ENCODE results near the gene PALM3. TPM values are rescaled to one million over a fixed set of nuclear protein-coding genes. Genes with fewer than 3 reads are reported as not detected.

The PALM3 gene
- total RNA-seq, 6 experiments from 2014 or later, result 1.2 to 4.0 (median 2.8) TPM

GRCh38 chr19:14061081-14061749 lies 661 bp downstream of the PALM3 start:
- no peak overlapping the region for H3K27ac Mint-ChIP-seq
- H3K4me3 Mint-ChIP-seq, result no peak overlapping the region

GRCh38 chr19:14059652-14060155 lies 2.2 kb downstream of the PALM3 start:
- DNase-seq, result no peak
- Mint-ChIP-seq H3K36me3 (ENCODE audit: low read depth) (no peaks in the 10 kb centered on the region), H3K27me3 (ENCODE audit: insufficient read depth) (peaks cover 16% of the 10 kb centered on the region), H3K27ac (no peak overlapping the region), H3K4me3 (no peak overlapping the region), H3K4me1 (ENCODE audit: low read depth) (peaks cover 4% of the 10 kb centered on the region; the same call in 1 of the 2 replicates), H3K9me3 (no peaks in the 10 kb centered on the region)
- no peak for TF ChIP-seq CTCF (IDR thresholded peaks at IDR 0.05)

More at GRCh38 chr19:14061081-14061749, 661 bp downstream of the PALM3 start:
- TF ChIP-seq CTCF (IDR thresholded peaks at IDR 0.05), result no peak
- Mint-ChIP-seq H3K36me3 (ENCODE audit: low read depth) (no peaks in the 10 kb centered on the region), H3K9me3 (no peaks in the 10 kb centered on the region), H3K27me3 (ENCODE audit: insufficient read depth) (peaks cover 16% of the 10 kb centered on the region), H3K4me1 (ENCODE audit: low read depth) (peaks cover 4% of the 10 kb centered on the region; the same call in 1 of the 2 replicates)
- no peak for DNase-seq

- no peak for DNase-seq
- Mint-ChIP-seq H3K27ac (no peak overlapping the region), H3K36me3 (ENCODE audit: low read depth) (no peaks in the 10 kb centered on the region), H3K4me3 (no peak overlapping the region), H3K4me1 (ENCODE audit: low read depth) (peaks cover 4% of the 10 kb centered on the region; the same call in 1 of the 2 replicates), H3K9me3 (no peaks in the 10 kb centered on the region), H3K27me3 (ENCODE audit: insufficient read depth) (peaks cover 16% of the 10 kb centered on the region)
- TF ChIP-seq CTCF (IDR thresholded peaks at IDR 0.05), result peak; percentile 86
These were observed 2.8 kb downstream of the PALM3 start for GRCh38 chr19:14059093-14059480.

- peak overlapping the region; percentile 83; the same call in 1 of the 2 replicates for H3K4me3 Mint-ChIP-seq
These were observed 3.4 kb downstream of the PALM3 start for GRCh38 chr19:14058182-14059092.

More at GRCh38 chr19:14058182-14059092, 3.4 kb downstream of the PALM3 start:
- Mint-ChIP-seq H3K36me3 (ENCODE audit: low read depth) (no peaks in the 10 kb centered on the region), H3K27me3 (ENCODE audit: insufficient read depth) (peaks cover 16% of the 10 kb centered on the region), H3K27ac (no peak overlapping the region), H3K9me3 (no peaks in the 10 kb centered on the region), H3K4me1 (ENCODE audit: low read depth) (peaks cover 4% of the 10 kb centered on the region; the same call in 1 of the 2 replicates)
- no peak for TF ChIP-seq CTCF (IDR thresholded peaks at IDR 0.05)
- no peak for DNase-seq
